GM23248 (cell line): ENCODE data around the gene CFLAR. TPM values are rescaled to one million over a fixed set of nuclear protein-coding genes. Genes with fewer than 3 reads are reported as not detected.

Experiments
- DNase-seq: peaks from one replicate; pipeline ENCODE4 v3.0.0-alpha.2; 2015
- H2AFZ ChIP-seq: fragments of 200-600 bp; sonication (generic); 2 replicates; pipeline ENCODE4 v1.6.1; 2016; ENCODE audit warnings: antibody characterized with exemption
- H3F3A ChIP-seq: fragments of 200-600 bp; sonication (generic); 2 replicates; pipeline ENCODE4 v1.6.1; 2016; ENCODE audit warnings: mild to moderate bottlenecking, antibody characterized with exemption, mixed run types; ENCODE audit not compliant: insufficient read depth
- H3K27ac ChIP-seq: fragments of 200-600 bp; sonication (generic); 2 replicates; pipeline ENCODE4 v1.5.1; 2016; ENCODE audit warnings: mild to moderate bottlenecking
- H3K27me3 ChIP-seq: fragments of 200-600 bp; sonication (generic); replicated peaks from 2 replicates; pipeline ENCODE4 v1.6.1; 2016; ENCODE audit warnings: mild to moderate bottlenecking; ENCODE audit not compliant: insufficient read depth
- H3K36me3 ChIP-seq: fragments of 200-600 bp; sonication (generic); 2 replicates; pipeline ENCODE4 v1.6.1; 2016; ENCODE audit warnings: low read depth, mild to moderate bottlenecking
- H3K4me1 ChIP-seq: fragments of 200-600 bp; sonication (generic); 2 replicates; pipeline ENCODE4 v1.6.1; 2016; ENCODE audit warnings: mild to moderate bottlenecking; ENCODE audit not compliant: insufficient read depth
- H3K4me2 ChIP-seq: fragments of 200-600 bp; sonication (generic); one replicate; pipeline ENCODE4 v1.6.1; 2016; ENCODE audit warnings: mild to moderate bottlenecking; ENCODE audit not compliant: unreplicated experiment
- H3K4me3 ChIP-seq: fragments of 200-600 bp; sonication (generic); 2 replicates; pipeline ENCODE4 v1.5.1; 2016; ENCODE audit warnings: mild to moderate bottlenecking
- H3K79me2 ChIP-seq: fragments of 200-600 bp; sonication (generic); 2 replicates; pipeline ENCODE4 v1.6.1; 2016; ENCODE audit warnings: mild to moderate bottlenecking; ENCODE audit not compliant: insufficient read depth
- H3K9ac ChIP-seq: fragments of 200-600 bp; sonication (generic); 2 replicates; pipeline ENCODE4 v1.6.1; 2016; ENCODE audit warnings: mild to moderate bottlenecking
- H3K9me2 ChIP-seq: fragments of 200-600 bp; sonication (generic); 2 replicates; pipeline ENCODE4 v1.6.1; 2016; ENCODE audit warnings: mixed run types, mild to moderate bottlenecking, moderate library complexity; ENCODE audit not compliant: insufficient read depth
- H3K9me3 ChIP-seq: fragments of 200-600 bp; sonication (generic); one replicate; pipeline ENCODE4 v1.6.1; 2017; ENCODE audit warnings: low read depth
- H4K20me1 ChIP-seq: fragments of 200-600 bp; sonication (generic); 2 replicates; pipeline ENCODE4 v1.6.0; 2016; ENCODE audit not compliant: insufficient read depth
- EZH2 ChIP-seq: fragments of 200-600 bp; sonication (generic); IDR thresholded peaks from 2 replicates; pipeline ENCODE4 v1.6.1; 2018; ENCODE audit warnings: antibody characterized with exemption, mild to moderate bottlenecking; ENCODE audit not compliant: insufficient read depth, poor library complexity, severe bottlenecking
- EZH2phosphoT487 ChIP-seq: fragments of 200-600 bp; sonication (generic); IDR thresholded peaks from 2 replicates; pipeline ENCODE4 v1.6.1; 2018; ENCODE audit warnings: antibody characterized with exemption, moderate library complexity, mild to moderate bottlenecking, low read depth; ENCODE audit not compliant: insufficient read depth
- WGBS, 2 experiments: methylation state at CpG; one replicate each; pipeline ENCODE4 v1.1.6; 2015 to 2017; ENCODE audit warnings: low lambda C conversion rate in 2 of 2, low coverage in 1 of 2; ENCODE audit errors: missing lambda C conversion rate in 2 of 2; 5-methylcytosine and 5-hydroxymethylcytosine counted together
- in situ Hi-C: fragments of 300-500 bp; cut with MboI; formaldehyde crosslinking; loops from 2 replicates; pipeline ENCODE4 v1.15.0; 2020
- polyA plus RNA-seq: library from polyadenylated mRNA; unstranded; fragments of >200 nt; fragmentation: Nextera tagmentation; extraction: Ambion mirVana; gene quantifications from 2 replicates; pipeline ENCODE4 v1.2.1, GENCODE V29; 2016
- total RNA-seq: library from RNA; depleted of rRNA; stranded (reverse); fragments of >200 nt; shearing (Covaris generic); gene quantifications from 2 replicates; pipeline ENCODE4 v1.2.3, GENCODE V29; 2014

The CFLAR gene
- total and polyA plus RNA-seq, 2 experiments from 2014 or later = 46.1 to 47.2 TPM

GRCh38 chr2:201216918-201217317 is 101.0 kb downstream of the CFLAR start:
- Histone ChIP-seq H3K4me2 (no peak overlapping the region), H4K20me1 (no peaks in the 10 kb centered on the region), H3K27ac (no peak overlapping the region), H2AFZ (no peak overlapping the region), H3F3A (no peaks in the 10 kb centered on the region), H3K9me3 (no peaks in the 10 kb centered on the region), H3K36me3 (no peaks in the 10 kb centered on the region), H3K9me2 (no peaks in the 10 kb centered on the region), H3K79me2 (no peaks in the 10 kb centered on the region), H3K4me1 (no peaks in the 10 kb centered on the region), H3K4me3 (no peak overlapping the region), H3K27me3 (no peaks in the 10 kb centered on the region), H3K9ac (no peak overlapping the region)
- in situ Hi-C loops = no loop called here
- 92 to 100% methylated on average over 1 of the region's 1 CpG for WGBS, 2 experiments
- TF ChIP-seq EZH2phosphoT487 (no peak), EZH2 (no peak)
- DNase-seq = no peak

GRCh38 chr2:201218780-201219179 is 102.8 kb downstream of the CFLAR start:
- Histone ChIP-seq H3K4me3 (no peak overlapping the region), H3K27ac (no peak overlapping the region), H3K4me1 (no peaks in the 10 kb centered on the region), H3K4me2 (no peak overlapping the region), H3K36me3 (no peaks in the 10 kb centered on the region), H3K79me2 (no peaks in the 10 kb centered on the region), H3K9ac (no peak overlapping the region), H3F3A (no peaks in the 10 kb centered on the region), H3K9me3 (no peaks in the 10 kb centered on the region), H4K20me1 (no peaks in the 10 kb centered on the region), H3K27me3 (no peaks in the 10 kb centered on the region), H3K9me2 (no peaks in the 10 kb centered on the region), H2AFZ (no peak overlapping the region)
- WGBS, 2 experiments = 90 to 91% methylated on average over 6 of the region's 6 CpGs
- DNase-seq = peak; percentile 48
- no peak for TF ChIP-seq EZH2
- no peak for TF ChIP-seq EZH2phosphoT487
- in situ Hi-C loops = no loop called here

- H3K36me3 ChIP-seq = no peaks in the 10 kb centered on the region
- H4K20me1 ChIP-seq = no peaks in the 10 kb centered on the region
- no peaks in the 10 kb centered on the region for H3K9me3 ChIP-seq
- WGBS, 2 experiments = 69 to 75% methylated on average over 5 of the region's 5 CpGs
- H3K4me2 ChIP-seq = no peak overlapping the region
- H3K27me3 ChIP-seq = no peaks in the 10 kb centered on the region
- H3K27ac ChIP-seq = no peak overlapping the region
- no peaks in the 10 kb centered on the region for H3K79me2 ChIP-seq
- in situ Hi-C loops = no loop called here
- H3F3A ChIP-seq = no peaks in the 10 kb centered on the region
- no peaks in the 10 kb centered on the region for H3K4me1 ChIP-seq
- no peak overlapping the region for H3K4me3 ChIP-seq
- DNase-seq = no peak
- no peak overlapping the region for H3K9ac ChIP-seq
- H3K9me2 ChIP-seq = no peaks in the 10 kb centered on the region
- H2AFZ ChIP-seq = no peak overlapping the region
- TF ChIP-seq EZH2 (no peak), EZH2phosphoT487 (no peak)
These were observed 103.5 kb downstream of the CFLAR start for GRCh38 chr2:201219328-201220096.

- Histone ChIP-seq H3F3A (no peaks in the 10 kb centered on the region), H3K4me3 (no peak overlapping the region), H3K9ac (no peak overlapping the region), H3K79me2 (no peaks in the 10 kb centered on the region), H3K9me3 (no peaks in the 10 kb centered on the region), H3K27me3 (no peaks in the 10 kb centered on the region), H3K9me2 (no peaks in the 10 kb centered on the region), H3K27ac (no peak overlapping the region), H3K36me3 (no peaks in the 10 kb centered on the region), H3K4me1 (no peaks in the 10 kb centered on the region), H4K20me1 (no peaks in the 10 kb centered on the region), H2AFZ (no peak overlapping the region), H3K4me2 (no peak overlapping the region)
- in situ Hi-C loops = no loop called here
- WGBS, 2 experiments = 78 to 85% methylated on average over 4 of the region's 4 CpGs
- DNase-seq = no peak
- TF ChIP-seq EZH2phosphoT487 = no peak
- no peak for TF ChIP-seq EZH2
These were observed 104.2 kb downstream of the CFLAR start for GRCh38 chr2:201220102-201220570.
